BJ (cell line): ENCODE data around the gene HYAL1. TPM values are rescaled to one million over a fixed set of nuclear protein-coding genes. Genes with fewer than 3 reads are reported as not detected.

Source experiments
- CTCF ChIA-PET: fragments of 350-600 bp; formaldehyde crosslinking; extraction: SDS; loops from one replicate; lab custom pipeline; 2021; ENCODE audit warnings: antibody characterized with exemption, inconsistent platforms; lab: Yijun Ruan, JAX
- POLR2A ChIA-PET: fragments of 300-600 bp; sonication (Branson Sonifier 250); formaldehyde crosslinking; extraction: SDS; loops from one replicate; lab custom pipeline; 2021; ENCODE audit warnings: antibody characterized with exemption; lab: Charles Lee
- DNase-seq: peaks from one replicate; pipeline ENCODE4 v3.0.0-alpha.2; 2011; ENCODE audit warnings: low read depth
- H3K27me3 ChIP-seq: 2 replicates; pipeline ENCODE4 v1.6.0; 2011; ENCODE audit warnings: low read length; ENCODE audit not compliant: control insufficient read depth, insufficient read depth
- H3K36me3 ChIP-seq: 2 replicates; pipeline ENCODE4 v1.5.1; 2011; ENCODE audit warnings: low read length; ENCODE audit not compliant: control insufficient read depth, insufficient read depth
- H3K4me3 ChIP-seq: 2 replicates; pipeline ENCODE4 v1.5.1; 2011; ENCODE audit warnings: low read depth, mild to moderate bottlenecking, control low read depth, low read length
- polyA plus RNA-seq: library from polyadenylated mRNA; depleted of rRNA; stranded (reverse); fragments of >200 nt; gene quantifications from 2 replicates; pipeline ENCODE4 v1.2.3, GENCODE V29; 2011
- TF ChIP-seq, protein P1 (sequence below): IDR thresholded peaks from 2 replicates; pipeline ENCODE4 v1.5.1; 2011; ENCODE audit warnings: low read depth, mild to moderate bottlenecking, control low read depth, inconsistent platforms, low read length, moderate library complexity; ENCODE audit not compliant: insufficient read depth

HYAL1 gene
- polyA plus RNA-seq, 1 experiment = 0.10 TPM

- DNase-seq = no peak
- CTCF ChIA-PET = interaction anchor here (0.6 to 13.0 kb wide), 25 partner anchors 9 to 77 kb away, joined by 3 to 114 read pairs (median 5); partner anchors contain the start of genes IFRD2, LSMEM2, SEMA3B and TUSC2
- Histone ChIP-seq H3K36me3 (peaks cover 29% of the 10 kb centered on the region), H3K4me3 (peak overlapping the region; percentile 51), H3K27me3 (no peaks in the 10 kb centered on the region)
- POLR2A ChIA-PET = interaction anchor here (1.0 kb wide), 1 partner anchor 25 kb away, joined by 4 read pairs; no protein-coding TSS in a partner anchor
- TF ChIP-seq, protein P1, sequence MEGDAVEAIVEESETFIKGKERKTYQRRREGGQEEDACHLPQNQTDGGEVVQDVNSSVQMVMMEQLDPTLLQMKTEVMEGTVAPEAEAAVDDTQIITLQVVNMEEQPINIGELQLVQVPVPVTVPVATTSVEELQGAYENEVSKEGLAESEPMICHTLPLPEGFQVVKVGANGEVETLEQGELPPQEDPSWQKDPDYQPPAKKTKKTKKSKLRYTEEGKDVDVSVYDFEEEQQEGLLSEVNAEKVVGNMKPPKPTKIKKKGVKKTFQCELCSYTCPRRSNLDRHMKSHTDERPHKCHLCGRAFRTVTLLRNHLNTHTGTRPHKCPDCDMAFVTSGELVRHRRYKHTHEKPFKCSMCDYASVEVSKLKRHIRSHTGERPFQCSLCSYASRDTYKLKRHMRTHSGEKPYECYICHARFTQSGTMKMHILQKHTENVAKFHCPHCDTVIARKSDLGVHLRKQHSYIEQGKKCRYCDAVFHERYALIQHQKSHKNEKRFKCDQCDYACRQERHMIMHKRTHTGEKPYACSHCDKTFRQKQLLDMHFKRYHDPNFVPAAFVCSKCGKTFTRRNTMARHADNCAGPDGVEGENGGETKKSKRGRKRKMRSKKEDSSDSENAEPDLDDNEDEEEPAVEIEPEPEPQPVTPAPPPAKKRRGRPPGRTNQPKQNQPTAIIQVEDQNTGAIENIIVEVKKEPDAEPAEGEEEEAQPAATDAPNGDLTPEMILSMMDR = peak; percentile 67
Measured at GRCh38 chr3:50260027-50260941, 43.1 kb downstream of the HYAL1 start.

DNA sequence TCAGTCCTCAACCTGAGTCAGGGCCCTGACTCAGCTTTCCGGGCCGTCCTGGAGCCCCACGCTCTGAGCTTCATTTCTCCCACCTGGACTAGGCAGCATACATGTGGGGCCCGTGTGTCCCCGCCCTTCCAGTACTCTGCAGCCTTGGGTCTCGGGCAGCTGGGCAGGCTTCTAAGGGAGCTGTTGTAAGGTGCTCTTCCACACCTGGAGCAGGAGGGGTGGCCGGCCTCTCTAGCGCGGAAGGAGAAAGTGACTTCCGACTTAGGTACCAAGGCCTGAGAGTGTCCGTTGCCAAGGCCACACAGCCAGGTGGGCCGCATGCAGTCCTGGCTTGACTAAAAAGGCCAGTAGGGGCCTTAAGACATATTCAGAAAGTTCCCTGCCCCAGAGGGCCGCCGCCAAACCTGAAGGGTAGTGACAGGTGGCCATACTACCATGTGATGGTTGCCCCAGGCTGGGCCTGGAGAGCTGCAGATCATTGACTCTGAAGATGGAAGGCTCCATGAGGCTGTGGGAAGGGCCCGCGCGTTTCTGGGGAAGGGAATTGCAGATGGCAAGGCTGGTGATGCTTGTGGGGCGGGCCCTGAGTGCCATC lies 43.8 kb downstream of the HYAL1 start:
- ChIA-PET CTCF (interaction anchor here (0.8 to 13.0 kb wide), 25 partner anchors 8 to 78 kb away, joined by 3 to 114 read pairs (median 5); partner anchors contain the start of genes HYAL3, IFRD2, LSMEM2 and NAA80), POLR2A (interaction anchor here (0.9 to 1.0 kb wide), 2 partner anchors 13 to 24 kb away, joined by 3 to 4 read pairs; no protein-coding TSS in a partner anchor)
- H3K27me3 ChIP-seq = no peaks in the 10 kb centered on the region
- TF ChIP-seq, protein P1 = no peak
- no peak overlapping the region for H3K4me3 ChIP-seq
- no peak for DNase-seq
- H3K36me3 ChIP-seq = peaks cover 33% of the 10 kb centered on the region

GRCh38 chr3:50258979-50259378 lies 44.4 kb downstream of the HYAL1 start:
- H3K36me3 ChIP-seq = peaks cover 37% of the 10 kb centered on the region
- H3K27me3 ChIP-seq = no peaks in the 10 kb centered on the region
- H3K4me3 ChIP-seq = no peak overlapping the region
- POLR2A ChIA-PET = interaction anchor here (0.6 to 0.9 kb wide), 2 partner anchors 12 to 280 kb away, joined by 3 to 8 read pairs; no protein-coding TSS in a partner anchor
- TF ChIP-seq, protein P1 = no peak
- no peak for DNase-seq
- CTCF ChIA-PET = interaction anchor here (0.9 to 13.0 kb wide), 17 partner anchors 8 to 75 kb away, joined by 3 to 114 read pairs (median 9); partner anchors contain the start of genes HYAL3, NAA80 and SEMA3B

GRCh38 chr3:50258029-50258680 lies 45.2 kb downstream of the HYAL1 start:
- TF ChIP-seq, protein P1 = no peak
- Histone ChIP-seq H3K27me3 (no peaks in the 10 kb centered on the region), H3K36me3 (peaks cover 39% of the 10 kb centered on the region), H3K4me3 (no peak overlapping the region)
- CTCF ChIA-PET = interaction anchor here (0.8 to 13.0 kb wide), 10 partner anchors 9 to 66 kb away, joined by 3 to 114 read pairs (median 14); partner anchors contain the start of gene SEMA3B
- DNase-seq = no peak
- POLR2A ChIA-PET = interaction anchor here (0.6 kb wide), 3 partner anchors 8 to 280 kb away, joined by 3 to 8 read pairs (median 4); no protein-coding TSS in a partner anchor
